Activated CD4-positive, CD25-positive, alpha-beta regulatory T cell (primary cell): Measurements from ENCODE around the gene FOXD1.
"Not testable (repeated sequence)": the region's sequence is repeated elsewhere in the genome, so short reads cannot be mapped to it uniquely, and the experiment has no call there.

Source experiments
- DNase-seq, 4 experiments: peaks; one replicate each; lab custom pipeline; 2025; lab: John Stamatoyannopoulos, UW

The FOXD1 gene

DNA sequence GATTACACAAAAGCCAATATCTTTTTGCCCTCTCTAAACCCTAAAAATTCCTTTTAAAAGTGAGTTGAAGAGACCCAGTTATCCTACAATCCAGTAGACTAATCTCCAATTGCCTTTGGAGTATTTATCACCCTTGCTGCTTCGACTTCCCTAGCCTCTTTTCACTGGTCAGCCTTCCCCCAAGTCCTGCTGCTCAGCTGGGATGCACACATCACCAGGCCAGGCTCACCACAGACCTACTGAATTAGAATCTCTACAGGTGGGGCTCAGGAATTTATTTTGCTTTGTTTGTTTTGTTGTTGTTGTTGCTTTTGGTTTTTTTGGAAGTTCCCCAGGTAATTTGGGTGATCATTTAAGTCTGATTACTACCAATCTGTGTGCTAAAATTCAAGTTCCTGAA lies 11.6 kb upstream of the FOXD1 start:
- DNase-seq = no peak

DNA sequence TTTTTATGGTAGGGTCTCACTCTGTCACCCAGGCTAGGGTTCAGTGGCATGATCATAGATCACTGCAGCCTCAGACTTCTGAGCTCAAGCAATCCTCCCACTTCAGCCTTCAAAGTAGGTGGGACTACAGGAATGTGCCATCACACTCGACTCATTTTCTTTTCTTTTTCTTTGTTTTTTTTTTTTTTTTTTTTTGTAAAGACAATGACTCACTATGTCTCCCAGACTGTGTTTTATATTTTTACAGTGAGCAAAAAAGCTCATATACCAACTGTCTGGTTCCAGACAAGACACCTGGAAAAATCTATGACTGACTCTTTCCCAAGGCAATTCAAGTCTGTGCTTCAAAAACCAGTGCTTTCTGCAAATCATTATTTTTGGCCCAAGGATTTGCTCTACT lies 10.8 kb upstream of the FOXD1 start:
- DNase-seq = no peak

DNA sequence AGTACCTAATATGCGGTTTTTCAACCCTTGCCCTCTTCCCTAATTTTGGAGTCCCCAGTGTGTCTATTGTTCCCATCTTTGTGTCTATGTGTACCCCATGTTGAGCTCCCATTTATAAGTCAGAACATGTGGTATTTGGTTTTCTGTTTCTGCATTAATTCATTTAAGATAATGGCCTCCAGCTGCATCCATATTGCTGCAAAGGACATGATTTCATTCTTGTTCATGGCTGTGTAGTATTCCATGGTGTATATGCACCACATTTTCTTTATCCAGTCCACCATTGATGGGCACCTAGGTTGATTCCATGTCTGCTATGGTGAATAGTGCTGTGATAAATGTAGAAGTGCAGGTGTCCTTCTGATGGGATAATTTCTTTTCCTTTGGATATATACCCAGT lies 7.9 kb upstream of the FOXD1 start:
- DNase-seq = not testable (repeated sequence)

DNA sequence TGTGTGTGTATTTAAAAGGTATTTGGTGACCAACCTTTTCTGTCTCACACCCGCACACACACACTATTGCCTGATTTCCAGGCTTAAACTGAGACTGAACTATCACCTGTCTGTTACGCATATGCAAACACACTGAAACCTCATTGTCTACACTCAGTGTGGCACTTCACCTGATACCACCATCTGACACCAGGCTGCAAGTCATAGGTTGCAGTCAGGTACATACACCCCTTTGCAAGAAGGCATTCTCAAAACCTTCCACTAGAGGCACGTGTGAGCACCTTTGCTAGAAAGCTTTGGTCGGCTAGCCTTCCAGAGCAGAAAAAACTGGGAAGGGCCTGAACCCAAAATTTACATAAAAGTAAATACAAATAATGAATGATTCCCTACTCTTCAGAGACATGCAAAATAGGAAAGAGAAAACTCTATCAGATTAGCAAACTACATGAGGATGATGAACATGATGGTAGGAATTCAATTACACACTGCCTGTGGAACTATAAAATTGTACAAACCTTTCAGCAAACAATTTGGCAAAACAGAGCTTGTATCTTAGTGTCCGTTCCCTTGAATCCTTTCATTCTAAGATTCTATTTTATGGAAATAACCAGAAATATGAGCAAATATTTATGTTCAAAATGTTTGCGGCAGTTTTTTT lies 5.9 kb upstream of the FOXD1 start:
- DNase-seq = no peak

DNA sequence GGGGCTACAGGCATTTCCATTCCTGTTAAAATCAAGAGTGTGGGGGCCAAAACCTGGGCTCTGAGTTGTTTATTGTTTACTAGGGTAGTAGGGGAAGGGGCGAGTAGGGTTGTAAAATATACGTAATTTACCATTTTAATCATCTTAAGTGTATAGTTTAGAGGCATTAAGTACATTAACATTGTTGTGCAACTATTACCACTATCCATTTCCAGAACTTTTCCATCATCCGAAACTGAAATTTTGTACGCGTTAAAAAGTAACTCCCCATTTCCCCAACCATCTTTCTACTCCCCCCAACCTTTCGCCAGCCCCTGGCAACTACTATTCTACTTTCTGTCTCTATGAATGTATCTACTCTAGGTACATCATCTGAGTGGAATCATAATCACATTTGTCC lies 3.6 kb upstream of the FOXD1 start:
- no peak for DNase-seq

DNA sequence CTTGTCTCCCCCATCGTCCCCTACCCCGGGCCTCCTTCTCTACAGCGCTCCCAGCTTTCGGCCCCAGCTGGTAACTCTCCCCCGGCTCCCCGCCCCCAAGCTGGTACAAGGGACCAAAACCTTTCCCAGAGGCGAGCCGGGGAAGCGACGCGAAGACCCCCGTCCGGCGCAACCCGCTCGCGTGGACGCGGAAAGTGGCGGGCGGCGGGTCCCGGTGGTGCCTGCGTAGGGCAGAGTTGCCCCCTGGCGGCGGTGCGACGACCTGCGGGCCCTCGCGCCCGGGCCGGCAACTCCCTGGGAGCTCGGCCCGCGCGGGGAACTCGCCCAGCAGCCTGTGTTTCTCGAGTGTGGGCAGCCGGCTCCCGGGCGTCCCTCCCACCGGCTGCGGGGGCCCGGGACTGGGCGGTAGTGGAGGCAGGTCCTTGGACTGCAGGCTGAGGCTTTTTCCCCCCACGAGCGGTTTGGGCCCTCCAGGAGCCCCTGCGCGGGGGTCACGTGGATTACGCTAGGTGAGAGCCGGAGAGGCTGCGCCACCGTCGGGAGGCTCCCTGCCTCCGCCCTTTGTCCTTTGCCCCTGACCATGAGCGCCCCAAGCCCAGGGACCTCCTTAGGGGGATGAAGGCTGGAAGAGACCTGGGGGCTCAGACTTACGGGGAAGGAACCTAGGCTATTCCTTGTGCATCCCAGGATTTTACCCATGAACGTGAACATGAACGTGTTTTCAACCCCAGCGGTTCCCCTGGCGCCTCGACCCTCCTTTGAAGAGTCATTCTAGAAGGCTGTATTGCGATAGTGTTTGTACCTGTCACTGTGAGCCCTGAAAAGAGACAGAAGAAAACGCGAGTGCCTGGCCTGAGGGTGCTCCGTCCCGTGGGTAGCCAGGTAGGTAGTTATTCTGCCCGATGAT lies 2.9 kb upstream of the FOXD1 start:
- DNase-seq = peak; percentile 10 to 38 (median 25)

DNA sequence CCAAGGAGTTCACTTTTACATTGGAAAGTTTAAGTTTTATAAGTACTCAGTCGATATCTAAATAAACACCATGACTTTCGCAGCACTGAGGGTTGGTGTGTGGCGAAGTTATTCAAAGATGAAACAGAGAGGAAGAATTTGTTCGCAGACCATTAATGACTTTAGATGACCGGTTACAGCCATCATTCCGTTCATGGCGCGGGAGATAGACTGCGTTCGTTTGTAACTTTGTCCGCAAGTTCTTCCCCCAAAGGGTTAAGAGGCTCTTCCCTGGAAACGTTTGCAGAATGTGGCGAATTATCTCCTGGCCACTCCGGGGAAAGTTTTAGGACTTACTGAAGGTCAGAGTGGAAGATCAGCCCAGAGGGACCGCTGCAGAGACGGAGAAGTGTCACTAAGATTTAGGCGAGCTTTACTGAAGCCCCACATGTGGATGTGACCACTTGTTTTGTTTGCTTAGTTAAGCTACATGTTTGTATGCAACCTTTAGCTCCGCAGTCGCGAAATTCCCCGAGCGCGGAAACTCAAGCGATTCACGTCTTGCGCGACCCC lies 2.2 kb upstream of the FOXD1 start:
- DNase-seq = no peak

DNA sequence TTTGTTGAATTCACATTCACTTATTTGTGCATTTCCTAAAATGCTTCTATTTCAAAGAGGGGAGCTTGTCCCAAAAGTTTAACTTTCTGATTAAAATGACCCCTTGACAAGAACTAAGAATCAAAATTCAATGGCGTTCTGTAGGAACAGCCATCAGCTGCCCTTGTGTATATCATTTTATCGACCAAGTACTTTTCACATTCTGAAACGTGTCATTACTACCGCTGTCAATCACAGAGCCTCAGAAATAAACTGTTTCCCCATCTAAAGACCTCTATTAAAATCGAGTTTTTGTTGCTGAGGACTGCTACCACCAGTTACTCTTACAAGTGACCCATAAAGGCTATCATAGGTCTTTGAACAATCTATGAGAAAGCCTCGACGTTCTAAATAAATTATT lies 1.6 kb upstream of the FOXD1 start:
- no peak for DNase-seq

DNA sequence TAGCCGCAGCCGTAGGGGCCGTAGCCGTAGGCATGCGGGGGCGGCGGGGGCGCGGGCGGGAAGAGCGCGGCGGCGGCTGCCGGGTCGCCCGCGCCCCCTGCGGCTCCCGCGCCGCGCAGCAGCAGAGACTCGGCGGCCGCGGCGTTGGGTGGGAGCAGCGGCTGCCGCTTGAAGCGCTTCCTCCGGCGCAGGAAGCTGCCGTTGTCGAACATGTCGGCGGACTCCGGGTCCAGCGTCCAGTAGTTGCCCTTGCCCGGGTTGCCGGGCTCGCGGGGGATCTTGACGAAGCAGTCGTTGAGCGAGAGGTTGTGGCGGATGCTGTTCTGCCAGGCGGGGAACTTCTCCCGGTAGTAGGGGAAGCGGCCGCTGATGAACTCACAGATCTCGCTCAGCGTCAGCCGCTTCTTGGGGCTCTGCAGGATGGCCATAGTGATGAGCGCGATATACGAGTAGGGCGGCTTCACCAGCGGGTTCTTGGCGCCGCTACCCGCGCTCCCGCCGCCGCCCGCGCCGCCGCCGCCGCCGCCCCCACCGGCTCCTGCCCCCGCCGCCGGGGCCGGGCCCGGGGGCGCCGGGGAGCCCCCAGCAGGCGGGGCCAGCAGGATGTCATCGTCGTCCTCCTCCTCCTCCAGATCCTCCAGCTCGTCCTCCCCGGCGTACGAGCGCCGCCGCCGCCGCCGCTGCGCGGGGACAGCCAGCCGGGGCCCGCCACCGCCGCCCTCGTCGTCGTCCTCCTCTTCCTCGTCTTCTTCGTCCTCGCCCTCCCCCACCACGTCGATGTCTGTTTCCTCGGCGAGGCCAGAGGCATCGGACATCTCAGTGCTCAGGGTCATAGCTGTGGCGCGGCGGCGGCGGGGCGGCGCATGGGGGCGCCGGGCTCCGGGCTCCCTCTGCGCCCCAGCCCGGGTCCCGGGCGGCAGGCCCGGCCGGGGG lies 781 bp downstream of the FOXD1 start:
- DNase-seq = peak in 2 of 4 experiments; percentile 7 to 34

DNA sequence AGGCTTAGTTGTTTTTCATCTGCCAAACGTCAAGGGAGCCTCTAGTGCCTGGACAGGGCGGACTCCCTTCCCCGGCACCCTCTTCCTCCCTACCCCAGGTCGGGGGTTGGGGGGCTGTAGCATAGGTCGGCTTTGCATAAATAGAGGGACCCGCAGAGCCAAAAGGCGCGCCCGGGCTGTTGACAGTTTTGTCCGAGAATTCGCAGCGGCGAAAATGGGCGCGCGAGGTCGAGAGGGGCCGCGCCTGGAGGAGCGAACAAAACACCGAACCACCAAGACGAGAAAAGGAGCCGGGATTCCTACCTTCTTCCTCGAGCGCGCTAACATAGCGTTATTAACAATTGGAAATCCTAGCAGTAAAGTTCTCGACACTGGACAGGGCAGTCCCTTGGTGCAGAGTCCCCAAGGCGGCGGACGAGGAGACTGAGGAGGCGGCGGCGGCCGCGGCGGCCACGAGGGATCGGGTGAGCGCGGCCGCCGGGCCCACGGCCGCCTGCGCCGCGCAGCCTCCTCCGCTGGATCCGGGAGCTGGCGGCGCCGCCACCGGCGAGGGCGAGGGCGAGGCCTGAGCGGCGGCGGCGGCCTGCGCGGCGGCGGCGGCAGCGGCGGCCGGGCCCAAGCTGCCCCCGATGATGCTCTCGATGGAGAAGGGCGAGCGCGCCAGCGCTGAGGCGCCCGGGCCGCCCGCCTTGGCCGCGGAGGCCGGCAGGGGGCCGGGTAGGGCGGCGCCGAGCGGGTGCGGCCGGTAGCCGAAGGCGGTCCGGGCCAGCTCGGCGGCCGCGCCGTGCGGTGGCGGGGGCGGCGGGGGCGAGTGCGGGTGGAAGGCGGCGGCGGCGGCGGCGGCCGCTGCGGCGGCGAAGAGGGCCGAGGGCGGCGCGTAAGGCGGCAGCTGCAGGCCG lies 1.7 kb downstream of the FOXD1 start:
- DNase-seq = no peak

DNA sequence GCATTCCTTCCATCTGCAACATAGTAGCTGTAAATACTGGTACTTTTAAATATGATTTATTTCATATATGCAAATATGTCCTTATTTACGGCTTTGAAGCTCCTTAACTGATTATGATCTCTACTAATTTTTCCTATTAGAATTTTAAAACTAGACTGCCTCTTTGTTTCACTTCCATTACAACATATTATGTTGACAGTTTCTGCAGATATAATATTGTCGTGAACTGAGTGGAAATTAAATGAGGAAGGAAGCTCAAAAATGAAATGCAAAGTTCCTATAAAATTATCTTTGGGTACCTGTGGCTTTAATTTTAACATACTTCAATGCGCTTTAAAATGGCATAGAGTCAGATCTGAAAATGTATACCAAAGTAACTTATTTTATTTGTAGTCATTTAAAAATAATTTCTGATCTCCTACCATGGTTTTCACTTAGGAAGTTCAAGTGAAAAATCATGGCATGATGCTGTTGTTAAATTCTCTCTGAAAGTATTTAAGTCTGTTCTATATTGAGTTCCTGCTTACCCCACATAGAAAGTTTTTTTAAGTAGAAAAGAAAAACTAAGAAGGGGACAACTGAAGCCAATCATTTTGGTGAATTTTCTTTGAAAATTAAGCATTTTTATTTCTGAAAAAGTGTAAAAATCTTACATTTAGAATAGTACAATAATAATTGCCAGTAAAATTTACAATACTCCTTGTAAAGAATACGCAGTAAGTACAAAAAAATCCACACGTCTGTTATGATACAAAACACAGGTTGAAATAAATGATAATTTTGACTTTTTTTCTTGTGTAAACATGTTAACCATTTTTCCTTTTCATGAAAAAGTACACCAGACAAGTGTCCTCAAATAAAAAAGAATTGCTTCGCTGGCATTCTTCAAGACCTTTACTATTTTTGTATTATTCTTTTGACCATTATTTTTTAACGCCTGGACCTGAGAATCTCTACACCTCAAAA lies 2.6 kb downstream of the FOXD1 start:
- no peak for DNase-seq

DNA sequence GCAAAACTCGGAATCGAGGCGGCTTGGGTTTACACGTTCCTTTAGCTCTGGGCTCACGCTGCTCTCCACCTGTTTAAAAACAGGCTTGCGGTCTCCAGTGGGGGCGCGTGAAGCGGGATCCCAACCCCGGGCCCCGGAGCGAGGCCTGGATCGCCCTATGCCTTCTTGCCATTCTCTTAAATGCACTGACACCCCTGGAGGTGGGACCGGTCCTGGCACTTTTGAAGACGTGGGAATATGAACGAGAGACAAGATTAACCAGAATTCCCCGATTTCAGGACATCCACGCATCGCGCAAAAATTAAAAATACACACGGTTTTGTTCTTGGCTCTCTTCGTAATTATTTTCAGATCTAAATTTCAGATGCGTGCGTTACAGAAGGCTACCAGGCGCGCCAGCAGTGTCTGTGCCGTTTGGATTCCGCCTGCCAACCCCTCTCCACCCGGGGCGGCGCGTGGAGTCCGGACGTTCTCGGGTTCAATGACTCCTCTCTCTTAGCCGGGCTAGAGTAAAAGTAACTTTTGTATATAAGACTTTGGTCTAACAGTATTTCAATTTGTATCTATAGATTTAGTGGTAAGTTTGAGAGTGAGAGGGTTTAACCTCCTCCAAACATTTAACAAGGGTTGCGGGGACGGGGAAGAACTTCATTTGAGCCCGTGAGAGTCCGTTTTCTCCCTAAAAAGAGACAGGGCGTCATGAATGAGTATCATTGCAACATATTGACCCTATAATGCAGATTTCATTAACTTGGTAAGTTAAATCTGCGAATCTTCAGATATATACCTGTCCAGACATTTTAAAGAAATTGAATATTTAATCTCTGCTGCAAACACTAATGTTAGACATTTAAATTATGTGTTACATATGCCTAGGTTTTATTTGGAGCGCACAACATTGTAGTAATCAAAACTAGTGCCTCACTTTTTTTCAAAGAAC lies 3.8 kb downstream of the FOXD1 start:
- no peak for DNase-seq

DNA sequence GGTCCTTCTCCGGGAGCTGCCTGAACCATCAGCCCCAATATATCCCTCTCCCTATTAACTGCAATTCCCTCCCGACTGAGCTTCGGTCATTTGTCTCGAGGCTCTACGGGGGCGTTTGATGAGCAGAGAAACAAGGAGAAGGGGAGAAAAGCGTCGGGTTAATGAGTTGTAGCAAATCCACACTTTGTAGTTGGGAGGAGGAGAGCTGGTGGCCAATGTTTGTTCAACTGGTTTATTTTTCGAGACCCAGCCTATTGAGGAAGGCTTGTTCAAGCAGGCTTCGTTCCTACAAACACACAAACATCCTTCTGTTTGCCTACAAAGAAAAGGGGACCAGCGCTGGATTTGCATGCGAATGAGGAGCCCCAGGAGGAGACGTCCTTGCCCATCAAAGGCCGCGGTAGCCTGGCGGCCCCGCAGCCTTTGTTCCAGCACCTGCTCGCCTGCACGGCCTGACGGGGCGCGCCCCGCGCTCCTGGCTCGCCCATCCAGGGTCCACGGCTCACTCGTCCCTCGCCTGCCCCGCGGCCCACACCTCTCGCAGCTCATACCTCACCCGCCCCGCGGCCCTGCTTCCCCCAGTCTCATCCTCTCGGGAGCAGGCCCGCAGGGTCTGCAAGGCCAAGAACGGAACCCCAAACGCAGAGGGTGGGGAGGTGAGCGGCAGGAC lies 4.6 kb downstream of the FOXD1 start:
- DNase-seq = no peak

DNA sequence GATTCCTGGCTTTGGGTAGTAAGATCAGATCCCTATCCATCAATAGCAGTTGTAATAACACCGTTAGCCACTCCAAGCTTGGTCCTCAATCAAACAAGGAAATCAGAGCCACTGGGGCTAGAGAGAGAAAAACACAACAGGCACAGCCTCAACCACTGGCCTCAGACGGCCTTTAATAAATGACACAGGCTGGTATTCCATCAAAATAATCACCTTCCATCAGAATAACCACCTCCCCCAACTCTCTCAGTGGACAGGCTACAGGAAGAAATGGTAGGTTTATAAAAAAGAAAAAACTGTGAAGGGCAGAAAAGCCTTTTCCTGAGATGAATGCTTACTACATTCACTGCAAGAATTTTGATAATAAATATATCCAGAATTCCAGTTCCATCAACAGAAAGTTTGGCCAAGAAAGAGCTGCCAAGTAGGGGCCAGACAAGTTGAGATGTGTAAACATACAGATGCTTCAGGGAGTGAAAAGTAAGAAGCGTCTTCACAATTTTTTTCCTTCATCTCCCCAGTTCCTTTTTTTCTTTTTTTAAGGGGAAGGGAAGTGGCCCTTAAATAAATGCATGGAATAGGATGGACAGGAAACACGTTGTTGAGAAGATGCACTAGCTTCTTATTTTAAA lies 5.5 kb downstream of the FOXD1 start:
- DNase-seq = no peak

DNA sequence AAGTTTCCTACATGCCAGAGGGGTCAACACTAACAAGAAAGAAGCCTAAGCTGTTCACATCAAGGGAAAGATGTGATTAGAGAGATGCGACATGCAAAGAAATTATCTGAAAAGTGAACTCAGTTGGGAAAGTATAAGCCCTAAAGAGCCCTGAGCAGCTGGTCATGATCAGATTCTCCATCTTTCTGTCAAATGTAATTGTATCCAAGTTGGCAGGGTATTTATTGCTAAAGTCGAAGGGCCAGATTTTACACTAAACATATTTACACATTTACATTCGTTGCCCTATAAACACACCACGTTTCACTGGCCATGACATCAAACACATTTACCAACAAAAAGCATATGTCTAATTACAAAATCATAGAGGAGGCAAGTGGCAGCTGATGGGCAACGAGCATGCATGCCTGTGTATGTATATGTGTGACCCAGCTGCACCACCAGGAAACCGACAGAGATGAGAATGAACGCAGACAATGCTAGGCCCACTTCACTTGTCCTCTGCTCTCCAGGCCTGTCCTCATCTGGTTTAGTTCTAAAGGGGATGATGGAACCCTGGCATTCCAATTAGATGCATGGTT lies 6.3 kb downstream of the FOXD1 start:
- DNase-seq = no peak

DNA sequence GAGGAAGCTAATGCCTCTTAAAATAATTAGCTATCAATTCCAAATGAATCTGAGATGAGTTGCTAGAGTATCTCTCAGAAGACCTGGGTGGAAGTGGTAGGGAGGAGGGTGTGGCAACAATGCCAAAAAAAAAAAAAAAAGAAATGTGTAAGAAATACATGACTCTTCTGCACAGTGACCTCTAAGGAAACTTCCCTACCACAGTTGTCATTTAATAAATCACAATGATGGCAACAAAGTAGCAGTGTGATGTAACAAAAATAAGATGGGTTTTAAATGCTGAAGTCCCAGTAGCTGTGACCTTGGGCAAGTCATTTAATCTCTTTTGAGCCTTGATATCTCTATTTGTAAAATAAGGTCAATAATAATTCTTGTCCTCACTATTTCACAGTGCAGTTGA lies 7.2 kb downstream of the FOXD1 start:
- DNase-seq = no peak

DNA sequence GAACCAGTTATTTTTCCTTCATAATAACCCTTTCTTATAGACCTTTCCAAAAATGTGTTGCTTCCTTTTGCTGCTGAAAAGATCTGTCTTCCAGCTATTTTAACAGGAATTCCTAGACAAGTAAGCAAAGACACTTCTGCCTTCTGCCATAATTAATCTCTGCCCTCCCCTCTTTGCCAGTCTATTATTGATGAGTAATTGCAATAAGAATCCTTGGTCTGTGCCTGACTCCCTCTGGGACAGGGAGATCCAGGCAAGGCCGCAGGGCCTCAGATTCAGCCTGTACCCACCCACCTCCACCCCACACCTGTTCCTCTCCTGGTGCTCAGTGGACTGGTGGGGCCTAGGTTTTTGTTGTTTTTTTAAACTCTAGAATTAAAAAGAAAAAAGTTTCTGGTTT lies 8.3 kb downstream of the FOXD1 start:
- DNase-seq = no peak
